Neural crest cell (in vitro differentiated cells): ENCODE results near the gene C14orf180. TPM values are rescaled to one million over a fixed set of nuclear protein-coding genes. Genes with fewer than 3 reads are reported as not detected.

Source experiments
- DNase-seq: peaks from one replicate; pipeline ENCODE4 v3.0.0; 2021; ENCODE audit warnings: low read depth, mixed read lengths, low spot score
- H3K27ac Mint-ChIP-seq: one replicate; pipeline ENCODE4 v1.8.0; 2021; ENCODE audit warnings: mild to moderate bottlenecking, mixed read lengths; ENCODE audit not compliant: unreplicated experiment
- H3K27me3 Mint-ChIP-seq: 2 replicates; pipeline ENCODE4 v1.8.0; 2021; ENCODE audit warnings: low read depth, mild to moderate bottlenecking, mixed read lengths
- H3K36me3 Mint-ChIP-seq: 2 replicates; pipeline ENCODE4 v1.8.0; 2021; ENCODE audit warnings: low read depth, mild to moderate bottlenecking, mixed read lengths
- H3K4me1 Mint-ChIP-seq: 2 replicates; pipeline ENCODE4 v1.8.0; 2021; ENCODE audit warnings: mixed read lengths
- H3K4me3 Mint-ChIP-seq: one replicate; pipeline ENCODE4 v1.8.0; 2021; ENCODE audit warnings: mild to moderate bottlenecking, mixed read lengths
- H3K9me3 Mint-ChIP-seq: 2 replicates; pipeline ENCODE4 v1.8.0; 2021; ENCODE audit warnings: mixed read lengths
- total RNA-seq: library from RNA; stranded (reverse); gene quantifications from 2 replicates; pipeline ENCODE4 v1.2.1, GENCODE V29; 2021
- TF ChIP-seq, protein P1 (sequence below): fragments of 200-600 bp; sonication (generic); conservative IDR thresholded peaks from 2 replicates; pipeline ENCODE4 v1.5.0; 2021; ENCODE audit warnings: antibody characterized with exemption, mild to moderate bottlenecking

C14orf180 gene
- total RNA-seq, 1 donor from 2014 or later = not detected

DNA sequence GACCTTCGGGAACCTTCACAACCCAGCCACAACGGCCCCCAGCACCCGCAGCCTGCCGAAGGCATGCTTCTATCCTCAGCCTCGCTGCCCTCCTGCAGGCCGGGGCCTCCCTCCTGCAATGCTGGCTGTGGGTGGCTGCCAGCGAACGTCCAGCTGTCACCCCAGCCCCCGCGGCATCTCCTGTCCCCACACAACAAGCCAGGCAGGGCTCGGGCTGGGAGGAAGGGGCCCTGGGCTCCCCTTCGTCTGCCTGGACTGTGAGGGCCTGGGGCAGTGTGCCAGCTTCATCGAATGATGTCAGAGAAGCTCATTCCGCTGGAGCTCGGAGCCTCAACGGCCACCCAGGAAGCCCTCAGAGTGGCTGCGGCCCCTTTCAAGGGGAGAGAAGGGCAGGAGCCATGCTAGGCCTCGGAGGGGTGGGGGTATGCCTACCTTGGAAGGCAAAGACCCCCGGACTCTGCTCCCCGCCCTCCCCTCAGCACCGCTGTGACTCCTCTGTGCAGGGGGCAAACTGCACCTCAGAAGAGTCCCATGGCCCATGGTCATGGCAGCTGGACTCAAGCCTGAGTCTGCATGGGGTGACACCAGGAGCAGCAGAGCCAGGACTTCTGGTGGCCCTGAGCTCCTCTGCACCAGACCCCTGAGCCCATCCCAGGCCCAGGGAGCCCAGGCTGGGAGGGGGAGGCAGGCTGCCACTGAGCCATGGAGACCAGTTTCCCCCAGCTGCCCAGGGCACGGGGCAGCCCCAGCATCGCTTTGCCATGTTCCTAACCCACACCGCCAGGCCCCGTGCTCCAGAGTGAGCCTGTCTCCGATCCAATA, 24.7 kb upstream of the C14orf180 start:
- TF ChIP-seq, protein P1, sequence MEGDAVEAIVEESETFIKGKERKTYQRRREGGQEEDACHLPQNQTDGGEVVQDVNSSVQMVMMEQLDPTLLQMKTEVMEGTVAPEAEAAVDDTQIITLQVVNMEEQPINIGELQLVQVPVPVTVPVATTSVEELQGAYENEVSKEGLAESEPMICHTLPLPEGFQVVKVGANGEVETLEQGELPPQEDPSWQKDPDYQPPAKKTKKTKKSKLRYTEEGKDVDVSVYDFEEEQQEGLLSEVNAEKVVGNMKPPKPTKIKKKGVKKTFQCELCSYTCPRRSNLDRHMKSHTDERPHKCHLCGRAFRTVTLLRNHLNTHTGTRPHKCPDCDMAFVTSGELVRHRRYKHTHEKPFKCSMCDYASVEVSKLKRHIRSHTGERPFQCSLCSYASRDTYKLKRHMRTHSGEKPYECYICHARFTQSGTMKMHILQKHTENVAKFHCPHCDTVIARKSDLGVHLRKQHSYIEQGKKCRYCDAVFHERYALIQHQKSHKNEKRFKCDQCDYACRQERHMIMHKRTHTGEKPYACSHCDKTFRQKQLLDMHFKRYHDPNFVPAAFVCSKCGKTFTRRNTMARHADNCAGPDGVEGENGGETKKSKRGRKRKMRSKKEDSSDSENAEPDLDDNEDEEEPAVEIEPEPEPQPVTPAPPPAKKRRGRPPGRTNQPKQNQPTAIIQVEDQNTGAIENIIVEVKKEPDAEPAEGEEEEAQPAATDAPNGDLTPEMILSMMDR = no peak
- DNase-seq = no peak
- H3K27me3 Mint-ChIP-seq = peaks cover 8% of the 10 kb centered on the region
- no peak overlapping the region for H3K27ac Mint-ChIP-seq
- no peaks in the 10 kb centered on the region for H3K4me1 Mint-ChIP-seq
- H3K9me3 Mint-ChIP-seq = no peaks in the 10 kb centered on the region
- no peak overlapping the region for H3K4me3 Mint-ChIP-seq
- H3K36me3 Mint-ChIP-seq = no peaks in the 10 kb centered on the region

GRCh38 chr14:104555430-104556255, 23.9 kb upstream of the C14orf180 start:
- H3K9me3 Mint-ChIP-seq = no peaks in the 10 kb centered on the region
- no peaks in the 10 kb centered on the region for H3K36me3 Mint-ChIP-seq
- no peak for DNase-seq
- no peaks in the 10 kb centered on the region for H3K4me1 Mint-ChIP-seq
- H3K27me3 Mint-ChIP-seq = peaks cover 3% of the 10 kb centered on the region
- H3K27ac Mint-ChIP-seq = no peak overlapping the region
- no peak overlapping the region for H3K4me3 Mint-ChIP-seq
- TF ChIP-seq, protein P1 = no peak

- DNase-seq = no peak
- Mint-ChIP-seq H3K4me3 (no peak overlapping the region), H3K9me3 (no peaks in the 10 kb centered on the region), H3K4me1 (no peaks in the 10 kb centered on the region), H3K27ac (no peak overlapping the region), H3K27me3 (no peaks in the 10 kb centered on the region), H3K36me3 (no peaks in the 10 kb centered on the region)
- TF ChIP-seq, protein P1 = no peak
Measured at GRCh38 chr14:104556256-104557021, 23.1 kb upstream of the C14orf180 start.

DNA sequence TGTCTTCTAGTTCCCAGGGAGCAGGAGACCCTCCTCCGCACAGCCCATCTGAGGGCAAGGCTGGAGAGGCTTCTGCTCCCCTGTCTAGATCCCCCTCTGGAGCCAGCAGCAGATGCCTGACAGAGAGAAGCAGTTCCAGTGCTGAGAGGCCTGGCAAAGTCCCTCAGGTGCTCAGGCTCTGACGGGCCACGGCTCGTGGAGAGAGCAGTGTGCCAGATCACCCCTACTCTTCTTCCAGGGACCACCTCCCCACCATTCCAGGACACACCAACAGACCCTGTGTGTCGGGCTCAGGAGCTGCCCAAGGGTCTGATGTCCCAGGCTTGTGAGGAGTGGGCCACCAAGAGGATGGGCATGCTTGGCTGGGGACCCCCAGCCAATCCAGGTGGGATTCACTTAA, 22.5 kb upstream of the C14orf180 start:
- Mint-ChIP-seq H3K27me3 (no peaks in the 10 kb centered on the region), H3K9me3 (no peaks in the 10 kb centered on the region), H3K27ac (no peak overlapping the region), H3K4me1 (no peaks in the 10 kb centered on the region), H3K4me3 (no peak overlapping the region), H3K36me3 (no peaks in the 10 kb centered on the region)
- no peak for DNase-seq
- TF ChIP-seq, protein P1 = no peak

DNA sequence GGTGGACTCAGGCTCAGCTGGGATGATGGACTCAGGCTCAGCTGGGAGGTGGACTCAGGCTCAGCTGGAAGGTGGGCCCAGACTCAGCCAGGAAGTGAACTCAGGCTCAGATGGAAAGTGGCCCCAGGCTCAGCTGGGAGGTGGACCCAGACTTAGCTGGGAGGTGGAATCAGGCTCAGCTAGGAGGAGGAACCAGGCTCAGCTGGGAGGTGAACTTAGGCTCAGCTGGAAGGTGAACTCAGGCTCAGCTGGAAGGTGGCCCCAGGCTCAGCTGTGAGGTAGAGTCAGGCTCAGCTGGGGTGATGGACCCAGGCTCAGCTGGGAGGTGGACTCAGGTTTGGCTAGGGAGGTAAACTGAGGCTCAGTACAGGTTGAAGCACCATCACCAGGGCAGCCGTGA, 21.8 kb upstream of the C14orf180 start:
- DNase-seq = no peak
- TF ChIP-seq, protein P1 = no peak
- H3K9me3 Mint-ChIP-seq = no peaks in the 10 kb centered on the region
- H3K4me3 Mint-ChIP-seq = no peak overlapping the region
- no peaks in the 10 kb centered on the region for H3K36me3 Mint-ChIP-seq
- H3K4me1 Mint-ChIP-seq = no peaks in the 10 kb centered on the region
- no peaks in the 10 kb centered on the region for H3K27me3 Mint-ChIP-seq
- H3K27ac Mint-ChIP-seq = no peak overlapping the region
